OCI-LY7 (cell line): ENCODE results near the gene TXNRD1. TPM values are rescaled to one million over a fixed set of nuclear protein-coding genes. Genes with fewer than 3 reads are reported as not detected.
"Not testable (repeated sequence)": the region's sequence is repeated elsewhere in the genome, so short reads cannot be mapped to it uniquely, and the experiment has no call there.

Experiments used
- BruUV-seq: library from RNA; stranded (reverse); fragments of 400-500 nt; replicated peaks from 2 replicates; lab custom pipeline; 2021; lab: Mats Ljungman, UMichigan
- CTCF ChIA-PET: fragments of 300-600 bp; sonication (Branson Sonifier 250); formaldehyde crosslinking; loops from one replicate; lab custom pipeline; 2022; ENCODE audit warnings: antibody characterized with exemption; ENCODE audit not compliant: unreplicated experiment; lab: Charles Lee
- POLR2A ChIA-PET: fragments of 300-600 bp; sonication (Branson Sonifier 250); formaldehyde crosslinking; loops from one replicate; lab custom pipeline; 2022; ENCODE audit warnings: antibody characterized with exemption; lab: Charles Lee
- DNase-seq: peaks from one replicate; pipeline ENCODE4 v3.0.0-alpha.2; 2015; ENCODE audit warnings: low spot score
- H2AFZ ChIP-seq: fragments of 200-600 bp; sonication (generic), shearing (Covaris generic); 2 replicates; pipeline ENCODE4 v1.6.1; 2014; ENCODE audit warnings: mild to moderate bottlenecking, antibody characterized with exemption, low read length, moderate library complexity
- H3K27ac ChIP-seq: fragments of 200-600 bp; sonication (generic); 2 replicates; pipeline ENCODE4 v1.5.1; 2014; ENCODE audit warnings: mixed run types, low read depth, mild to moderate bottlenecking, moderate library complexity, low read length, inconsistent platforms; ENCODE audit not compliant: poor library complexity, severe bottlenecking
- H3K36me3 ChIP-seq: fragments of 200-600 bp; sonication (generic); 2 replicates; pipeline ENCODE4 v1.6.1; 2014; ENCODE audit warnings: mild to moderate bottlenecking, antibody characterized with exemption, low read length, moderate library complexity, mixed read lengths; ENCODE audit not compliant: insufficient read depth
- H3K4me1 ChIP-seq: fragments of 200-600 bp; sonication (generic); 2 replicates; pipeline ENCODE4 v1.5.1; 2014; ENCODE audit warnings: mild to moderate bottlenecking, low read length; ENCODE audit not compliant: insufficient read depth, poor library complexity, severe bottlenecking
- H3K4me2 ChIP-seq: fragments of 200-600 bp; sonication (generic); 2 replicates; pipeline ENCODE4 v1.6.1; 2014; ENCODE audit warnings: mild to moderate bottlenecking, low read length
- H3K4me3 ChIP-seq: fragments of 200-600 bp; sonication (generic); 2 replicates; pipeline ENCODE4 v1.5.1; 2014; ENCODE audit warnings: mild to moderate bottlenecking, low read depth, low read length; ENCODE audit not compliant: poor library complexity, severe bottlenecking
- H3K79me2 ChIP-seq: fragments of 200-600 bp; sonication (generic); 2 replicates; pipeline ENCODE4 v1.6.1; 2016; ENCODE audit warnings: low read depth, mild to moderate bottlenecking, low read length, moderate library complexity, mixed read lengths; ENCODE audit not compliant: insufficient read depth
- H3K9me2 ChIP-seq: fragments of 200-600 bp; sonication (generic); 2 replicates; pipeline ENCODE4 v1.6.1; 2016; ENCODE audit warnings: mild to moderate bottlenecking, low read length, mixed read lengths; ENCODE audit not compliant: insufficient read depth
- H3K9me3 ChIP-seq: fragments of 200-600 bp; sonication (generic); 2 replicates; pipeline ENCODE4 v1.6.1; 2014; ENCODE audit warnings: mild to moderate bottlenecking, mixed run types, low read length, mixed read lengths
- H4K20me1 ChIP-seq: fragments of 200-600 bp; sonication (generic); 2 replicates; pipeline ENCODE4 v1.6.1; 2014; ENCODE audit warnings: mild to moderate bottlenecking, antibody characterized with exemption, low read length, moderate library complexity, mixed read lengths; ENCODE audit not compliant: insufficient read depth
- CTCF ChIP-seq: fragments of 200-600 bp; sonication (generic); conservative IDR thresholded peaks from 2 replicates; pipeline ENCODE4 v1.5.1; 2014; ENCODE audit warnings: mild to moderate bottlenecking, antibody characterized with exemption, low read length, moderate library complexity, mixed read lengths
- EZH2phosphoT487 ChIP-seq: fragments of 200-600 bp; sonication (generic); IDR thresholded peaks from 2 replicates; pipeline ENCODE4 v1.6.1; 2018; ENCODE audit warnings: low read depth, borderline replicate concordance, mild to moderate bottlenecking, mixed run types, antibody characterized with exemption, low read length, moderate library complexity, mixed read lengths
- intact Hi-C: fragments of 100-400 bp; cut with micrococcal nuclease; formaldehyde crosslinking; loops from one replicate; pipeline ENCODE4 v1.10.0; 2022; ENCODE audit not compliant: unreplicated experiment
- total RNA-seq, 2 experiments: library from RNA; depleted of rRNA in 1 of 2; stranded (reverse); fragments of >200 nt in 1 of 2; shearing (Covaris generic) in 1 of 2; gene quantifications; 2 replicates each; pipeline ENCODE4 v1.2.3, GENCODE V29; 2014 to 2022

The TXNRD1 gene
- total RNA-seq, 2 experiments from 2014 or later: 117 to 132 TPM

- no peak for TF ChIP-seq EZH2phosphoT487
- no peak for TF ChIP-seq CTCF
- CTCF ChIA-PET: no interaction called here
These were observed 3.1 kb upstream of the TXNRD1 start for GRCh38 chr12:104212516-104212915.

GRCh38 chr12:104213952-104214351, 1.6 kb upstream of the TXNRD1 start:
- Histone ChIP-seq H3K27ac (no peak overlapping the region), H3K36me3 (no peaks in the 10 kb centered on the region), H2AFZ (no peak overlapping the region), H3K4me1 (no peaks in the 10 kb centered on the region), H3K9me2 (no peaks in the 10 kb centered on the region), H3K4me2 (no peak overlapping the region), H3K9me3 (no peaks in the 10 kb centered on the region), H3K79me2 (no peaks in the 10 kb centered on the region), H3K4me3 (no peak overlapping the region), H4K20me1 (no peaks in the 10 kb centered on the region)
- intact Hi-C loops: no loop called here
- CTCF ChIA-PET: no interaction called here
- BruUV-seq: no TSS peak
- no peak for DNase-seq
- POLR2A ChIA-PET: interaction anchor here (0.7 kb wide), 2 partner anchors 37 to 81 kb away, joined by 3 to 7 read pairs; no protein-coding TSS in a partner anchor
- TF ChIP-seq CTCF (no peak), EZH2phosphoT487 (no peak)

More at GRCh38 chr12:104212516-104212915, 3.1 kb upstream of the TXNRD1 start:
- H3K36me3 ChIP-seq: no peaks in the 10 kb centered on the region
- POLR2A ChIA-PET: no interaction called here
- no peaks in the 10 kb centered on the region for H3K4me1 ChIP-seq
- H3K4me2 ChIP-seq: no peak overlapping the region
- no peak overlapping the region for H3K4me3 ChIP-seq
- H4K20me1 ChIP-seq: no peaks in the 10 kb centered on the region
- no peaks in the 10 kb centered on the region for H3K9me2 ChIP-seq
- DNase-seq: no peak
- no peaks in the 10 kb centered on the region for H3K79me2 ChIP-seq
- no peaks in the 10 kb centered on the region for H3K9me3 ChIP-seq
- no TSS peak for BruUV-seq
- H3K27ac ChIP-seq: no peak overlapping the region
- intact Hi-C loops: no loop called here
- no peak overlapping the region for H2AFZ ChIP-seq

GRCh38 chr12:104216521-104216924, 944 bp downstream of the TXNRD1 start:
- Histone ChIP-seq H3K36me3 (no peaks in the 10 kb centered on the region), H2AFZ (no peak overlapping the region; the same call in 1 of the 2 replicates), H3K79me2 (no peaks in the 10 kb centered on the region), H3K27ac (no peak overlapping the region), H3K4me3 (no peak overlapping the region), H3K4me2 (no peak overlapping the region), H3K4me1 (no peaks in the 10 kb centered on the region), H3K9me2 (no peaks in the 10 kb centered on the region), H4K20me1 (no peaks in the 10 kb centered on the region), H3K9me3 (no peaks in the 10 kb centered on the region)
- ChIA-PET POLR2A (interaction anchor here (0.7 to 1.0 kb wide), 2 partner anchors 52 to 204 kb away, joined by 3 read pairs; no protein-coding TSS in a partner anchor), CTCF (no interaction called here)
- BruUV-seq: no TSS peak
- intact Hi-C loops: no loop called here
- TF ChIP-seq CTCF (no peak), EZH2phosphoT487 (no peak)
- no peak for DNase-seq

- H3K4me2 ChIP-seq, H3K9me3 ChIP-seq, H3K4me3 ChIP-seq, H4K20me1 ChIP-seq, BruUV-seq, H2AFZ ChIP-seq, CTCF ChIA-PET, intact Hi-C loops, H3K9me2 ChIP-seq, H3K36me3 ChIP-seq, H3K27ac ChIP-seq, H3K4me1 ChIP-seq, H3K79me2 ChIP-seq, DNase-seq: not testable (repeated sequence)
- POLR2A ChIA-PET: interaction anchor here (1.0 kb wide), 1 partner anchor 1004 kb away, joined by 3 read pairs; no protein-coding TSS in a partner anchor
These were observed 2.9 kb downstream of the TXNRD1 start for GRCh38 chr12:104218506-104218905.
